GM12878 (cell line): ENCODE results near the gene MAPKAP1. TPM values are rescaled to one million over a fixed set of nuclear protein-coding genes. Genes with fewer than 3 reads are reported as not detected.
A peak's percentile ranks its signal among the peaks of the same experiment; 100 is the strongest.

Experiments used
- E4F1 ChIP-seq: fragments of 450-650 bp; IDR thresholded peaks from 2 replicates; pipeline ENCODE4 v1.6.1; 2018; ENCODE audit warnings: borderline replicate concordance, mild to moderate bottlenecking; ENCODE audit not compliant: partially characterized antibody
- HSF1 ChIP-seq: fragments of 150-350 bp; IDR thresholded peaks from 2 replicates; pipeline ENCODE4 v1.6.1; 2014; ENCODE audit warnings: mild to moderate bottlenecking, low read depth, low read length
- IKZF1 ChIP-seq: fragments of 450-650 bp; conservative IDR thresholded peaks from 2 replicates; pipeline ENCODE4 v1.6.1; 2017; ENCODE audit warnings: antibody characterized with exemption, mild to moderate bottlenecking
- RELB ChIP-seq: fragments of 450-650 bp; IDR thresholded peaks from 2 replicates; pipeline ENCODE4 v1.6.1; 2017; ENCODE audit warnings: low read depth, mild to moderate bottlenecking, moderate library complexity
- RUNX3 ChIP-seq: IDR thresholded peaks from 2 replicates; pipeline ENCODE4 v1.6.1; 2012; ENCODE audit warnings: low read length, inconsistent platforms
- polyA plus RNA-seq, 11 experiments: library from polyadenylated mRNA; depleted of rRNA in 4 of 11; unstranded in 6 of 11; stranded (reverse) in 5 of 11; fragments of >200 nt; fragmentation: Nextera tagmentation in 4 of 11; fragmentation: Illumina TruSeq in 1 of 11; extraction: Ambion mirVana in 4 of 11; extraction: Trizol in 1 of 11; gene quantifications; 1 replicate in 1 of 11; 2 replicates in 10 of 11; pipeline versions ENCODE4 v1.2.1 to v1.2.3, GENCODE V29; 2011 to 2016; ENCODE audit warnings: inconsistent platforms in 2 of 11, missing spikeins in 2 of 11, low read depth in 1 of 11
- total RNA-seq, 4 experiments: library from RNA; depleted of rRNA in 3 of 4; stranded (reverse); fragments of >200 nt in 3 of 4; fragmentation: Illumina TruSeq in 1 of 4; extraction: Trizol in 1 of 4; gene quantifications; 2 replicates each; pipeline versions ENCODE4 v1.2.1 to v1.2.3, GENCODE V29; 2013 to 2021

The MAPKAP1 gene
- total and polyA plus RNA-seq, 10 of the 15 experiments (the other 5 are each of a cell fraction or from before 2014, with no cell fraction given): 5.1 to 188 (median 105) TPM

DNA sequence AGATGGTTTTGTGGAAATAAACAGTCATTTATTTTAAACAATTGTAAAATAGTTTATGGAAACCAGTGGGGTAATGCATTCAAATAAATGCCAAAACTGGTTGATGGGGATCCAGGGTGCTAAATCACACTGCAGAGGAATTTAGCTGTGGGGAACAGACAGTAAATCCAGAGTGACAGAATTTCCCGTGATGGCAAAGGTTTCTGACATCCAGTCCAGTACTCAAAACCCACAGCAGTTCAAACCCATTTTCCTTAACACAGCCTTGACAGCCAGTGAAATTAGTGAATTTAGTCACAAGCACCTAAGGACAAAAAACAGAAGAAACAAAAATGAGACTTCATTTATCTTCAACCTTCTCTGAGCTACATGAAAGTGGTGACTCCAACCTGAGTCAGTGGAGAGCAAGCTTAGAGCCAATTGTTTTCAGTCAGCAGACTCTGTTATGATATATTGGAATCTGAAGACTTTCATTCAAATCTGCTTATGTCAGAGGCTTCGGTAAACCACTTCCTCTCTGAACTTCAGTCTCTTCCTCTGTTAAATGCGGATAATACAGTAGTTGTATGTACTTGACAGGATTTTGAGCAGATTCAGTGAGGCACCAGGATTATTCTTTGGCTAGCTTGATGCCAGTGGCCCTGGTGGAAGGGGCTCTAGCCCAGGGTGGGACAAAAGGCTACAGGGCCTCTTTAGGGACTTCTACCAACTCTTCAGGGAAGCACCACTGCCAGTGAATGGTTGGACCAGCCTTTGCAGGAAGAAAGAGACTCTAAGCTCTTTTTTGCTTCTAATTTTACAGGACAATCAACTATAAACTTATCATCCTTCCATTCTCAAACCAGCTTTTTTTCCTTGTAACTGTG, 185.3 kb downstream of the MAPKAP1 start (continued):
- TF ChIP-seq RUNX3 (peak; percentile 69), RELB (no peak), IKZF1 (no peak), HSF1 (no peak), E4F1 (no peak)
